K562 (cell line): ENCODE results near the gene IL4R.

Source experiments
- GABPB1 ChIP-seq: sonication (generic); formaldehyde crosslinking; IDR thresholded peaks from 2 replicates; pipeline ENCODE4 v1.8.0; 2022; ENCODE audit warnings: mild to moderate bottlenecking, missing genetic modification reagents
- NFYB ChIP-seq: IDR thresholded peaks from 2 replicates; pipeline ENCODE4 v1.6.1; 2011; ENCODE audit warnings: mild to moderate bottlenecking, moderate library complexity; ENCODE audit not compliant: insufficient read length; ENCODE audit errors: extremely low read depth
- NR2F6 ChIP-seq: fragments of 450-650 bp; formaldehyde crosslinking; IDR thresholded peaks from 2 replicates; pipeline ENCODE4 v1.4.0; 2020; ENCODE audit warnings: mild to moderate bottlenecking
- POLR2AphosphoS5 ChIP-seq: IDR thresholded peaks from 2 replicates; pipeline ENCODE4 v1.6.1; 2011; ENCODE audit warnings: mild to moderate bottlenecking, low read depth, low read length, moderate library complexity; ENCODE audit not compliant: control insufficient read depth, insufficient read depth
- RBFOX2 ChIP-seq: fragments of 200-400 bp; formaldehyde crosslinking; IDR thresholded peaks from 2 replicates; pipeline ENCODE4 v1.6.1; 2017; ENCODE audit warnings: low read depth, mild to moderate bottlenecking, low read length, moderate library complexity
- ZNF121 ChIP-seq: sonication (generic); formaldehyde crosslinking; conservative IDR thresholded peaks from 2 replicates; pipeline ENCODE4 v1.8.0; 2022; ENCODE audit warnings: missing genetic modification reagents

DNA sequence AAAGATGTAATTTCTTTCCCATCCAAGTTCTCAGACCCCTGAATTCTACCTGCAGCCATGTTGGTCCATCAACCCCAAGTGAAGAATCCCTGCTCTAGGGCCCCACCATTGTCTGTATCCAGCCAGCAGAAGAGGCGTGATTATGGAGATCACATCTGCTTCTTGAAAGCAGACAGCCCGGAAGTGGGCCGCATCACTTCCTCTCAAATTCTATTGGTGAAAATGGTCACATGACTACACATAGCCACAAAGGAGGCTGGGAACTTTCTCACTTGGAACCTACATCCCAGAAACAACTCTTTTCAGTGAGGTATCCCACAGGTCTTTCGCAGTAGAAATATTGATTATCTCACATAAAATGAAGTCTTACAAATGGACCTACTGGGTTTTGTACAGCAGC, 40.1 kb downstream of the IL4R start:
- TF ChIP-seq POLR2AphosphoS5 (no peak), NR2F6 (CRISPR knock-in tag) (no peak), RBFOX2 (no peak), NFYB (peak; percentile 74), GABPB1 (CRISPR knock-in tag) (no peak), ZNF121 (CRISPR knock-in tag) (no peak)
